Ovary (tissue), 9 donors: ENCODE data around the gene ANO1. TPM values are rescaled to one million over a fixed set of nuclear protein-coding genes. Genes with fewer than 3 reads are reported as not detected.

ENCODE experiments used
- DNase-seq, 5 donors: peaks; one replicate each; pipeline ENCODE4 v3.0.0-alpha.2; 2019 to 2020
- H3K27ac ChIP-seq, 2 donors: fragments of 200-600 bp; one replicate each; pipeline versions ENCODE4 v1.5.1 to v1.8.0; 2019 to 2022
- H3K27me3 ChIP-seq: fragments of 200-600 bp; one replicate; pipeline ENCODE4 v1.8.0; 2022
- H3K36me3 ChIP-seq: fragments of 200-600 bp; sonication (generic); one replicate; pipeline ENCODE4 v1.5.1; 2019
- H3K4me1 ChIP-seq: one replicate; pipeline ENCODE4 v1.8.1; 2013; ENCODE audit warnings: mild to moderate bottlenecking, moderate library complexity; ENCODE audit not compliant: insufficient read depth
- H3K4me3 ChIP-seq: fragments of 200-600 bp; sonication (generic); one replicate; pipeline ENCODE4 v1.5.1; 2017
- H3K9me3 ChIP-seq, 2 donors: fragments of 200-600 bp in 1 of 2; sonication (generic) in 1 of 2; one replicate each; pipeline versions ENCODE4 v1.5.1 to v1.8.1; 2013 to 2019; ENCODE audit warnings: mild to moderate bottlenecking in 1 of 2, moderate library complexity in 1 of 2
- EP300 ChIP-seq: sonication (generic); formaldehyde crosslinking; IDR thresholded peaks from one replicate; pipeline ENCODE4 v1.6.1; 2017; ENCODE audit warnings: antibody characterized with exemption
- POLR2A ChIP-seq: fragments of 450-650 bp; IDR thresholded peaks from one replicate; pipeline ENCODE4 v1.6.1; 2017; ENCODE audit warnings: antibody characterized with exemption, mild to moderate bottlenecking, moderate library complexity
- WGBS, 3 donors: extraction: QIAGEN DNeasy Blood & Tissue Kit in 1 of 3; methylation state at CpG; one replicate each; pipeline versions ENCODE4 v1.1.5 to v1.1.7; 2013 to 2017; 5-methylcytosine and 5-hydroxymethylcytosine counted together
- intact Hi-C, 4 donors: fragments of 100-400 bp; cut with DNase I; formaldehyde crosslinking; loops; one replicate each; pipeline versions ENCODE4 v1.11.0 to v1.15.1; 2022 to 2023
- polyA plus RNA-seq, 2 donors: library from polyadenylated mRNA; stranded (reverse); fragments of 200-250 nt in 1 of 2; fragments of 350-450 nt in 1 of 2; fragmentation: Illumina TruSeq in 1 of 2; extraction: RNeasy Lipid Tissue Mini Kit (QIAGEN cat#74804) in 1 of 2; gene quantifications; one replicate each; pipeline ENCODE4 v1.2.3, GENCODE V29; 2013 to 2014
- total RNA-seq, 7 donors: library from RNA; depleted of rRNA in 2 of 7; stranded (reverse); fragments of >200 nt in 2 of 7; fragmentation: NEBNext Ultra II Directional in 3 of 7; extraction: Animal tissue kit (Norgen Biotek cat#: 25700) in 3 of 7; gene quantifications; one replicate each; pipeline versions ENCODE4 v1.1.0 to v1.2.4, GENCODE V29; 2016 to 2023
- TF ChIP-seq, protein P1 (sequence below), 3 donors: fragments of 450-650 bp in 2 of 3; fragments of 200-600 bp in 1 of 3; IDR thresholded peaks; one replicate each; pipeline versions ENCODE4 v1.5.1 to v1.8.0; 2016 to 2022; ENCODE audit warnings: antibody characterized with exemption in 3 of 3, mild to moderate bottlenecking in 1 of 3
- donor health status: DM: no; HTN: no; CAD: no; lungs with moderate emphysema.
- donor health status: DM: no; HTN: no; CAD: no.
- donor health status: Bipolar disorder and iron deficiency.
- donor health status: DM: yes; HTN: yes; CAD: no.
- donor health status: DM: no; HTN: no; CAD: no.
- donor health status: DM: yes; HTN: yes; CAD: no.

Gene ANO1
- total and polyA plus RNA-seq, 9 donors = 1.7 to 59.1 (median 8.6) TPM

DNA sequence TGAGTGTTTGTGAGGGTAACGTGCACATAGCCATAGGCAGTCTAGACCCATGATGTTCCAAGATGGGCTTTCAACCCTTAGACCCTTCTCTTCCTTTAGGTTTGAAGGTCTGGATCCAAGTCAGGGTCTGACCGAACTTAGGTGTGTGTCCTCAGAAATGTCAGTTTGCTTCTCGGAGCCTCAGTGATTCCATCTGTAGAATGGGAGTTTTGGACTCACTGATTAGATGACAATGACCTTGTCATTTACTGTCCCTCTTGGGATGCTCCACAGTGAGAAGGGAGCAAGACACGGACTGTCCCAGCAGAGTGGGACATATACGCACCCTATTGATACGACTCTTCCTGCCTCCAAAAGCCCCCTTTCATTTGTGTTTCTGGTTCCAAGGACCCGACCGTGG is 37.7 kb downstream of the ANO1 start:
- Histone ChIP-seq H3K9me3 (no peaks in the 10 kb centered on the region), H3K27ac (no peak overlapping the region), H3K4me1 (no peaks in the 10 kb centered on the region), H3K27me3 (no peaks in the 10 kb centered on the region), H3K36me3 (no peaks in the 10 kb centered on the region), H3K4me3 (no peak overlapping the region)
- 88 to 95% (median 93%) methylated on average over 8 of the region's 8 CpGs for WGBS, 3 donors
- intact Hi-C loops = no loop called here
- TF ChIP-seq EP300 (no peak), POLR2A (no peak)
- TF ChIP-seq, protein P1, sequence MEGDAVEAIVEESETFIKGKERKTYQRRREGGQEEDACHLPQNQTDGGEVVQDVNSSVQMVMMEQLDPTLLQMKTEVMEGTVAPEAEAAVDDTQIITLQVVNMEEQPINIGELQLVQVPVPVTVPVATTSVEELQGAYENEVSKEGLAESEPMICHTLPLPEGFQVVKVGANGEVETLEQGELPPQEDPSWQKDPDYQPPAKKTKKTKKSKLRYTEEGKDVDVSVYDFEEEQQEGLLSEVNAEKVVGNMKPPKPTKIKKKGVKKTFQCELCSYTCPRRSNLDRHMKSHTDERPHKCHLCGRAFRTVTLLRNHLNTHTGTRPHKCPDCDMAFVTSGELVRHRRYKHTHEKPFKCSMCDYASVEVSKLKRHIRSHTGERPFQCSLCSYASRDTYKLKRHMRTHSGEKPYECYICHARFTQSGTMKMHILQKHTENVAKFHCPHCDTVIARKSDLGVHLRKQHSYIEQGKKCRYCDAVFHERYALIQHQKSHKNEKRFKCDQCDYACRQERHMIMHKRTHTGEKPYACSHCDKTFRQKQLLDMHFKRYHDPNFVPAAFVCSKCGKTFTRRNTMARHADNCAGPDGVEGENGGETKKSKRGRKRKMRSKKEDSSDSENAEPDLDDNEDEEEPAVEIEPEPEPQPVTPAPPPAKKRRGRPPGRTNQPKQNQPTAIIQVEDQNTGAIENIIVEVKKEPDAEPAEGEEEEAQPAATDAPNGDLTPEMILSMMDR (IDR thresholded peaks at IDR 0.05) = no peak
- DNase-seq = no peak

DNA sequence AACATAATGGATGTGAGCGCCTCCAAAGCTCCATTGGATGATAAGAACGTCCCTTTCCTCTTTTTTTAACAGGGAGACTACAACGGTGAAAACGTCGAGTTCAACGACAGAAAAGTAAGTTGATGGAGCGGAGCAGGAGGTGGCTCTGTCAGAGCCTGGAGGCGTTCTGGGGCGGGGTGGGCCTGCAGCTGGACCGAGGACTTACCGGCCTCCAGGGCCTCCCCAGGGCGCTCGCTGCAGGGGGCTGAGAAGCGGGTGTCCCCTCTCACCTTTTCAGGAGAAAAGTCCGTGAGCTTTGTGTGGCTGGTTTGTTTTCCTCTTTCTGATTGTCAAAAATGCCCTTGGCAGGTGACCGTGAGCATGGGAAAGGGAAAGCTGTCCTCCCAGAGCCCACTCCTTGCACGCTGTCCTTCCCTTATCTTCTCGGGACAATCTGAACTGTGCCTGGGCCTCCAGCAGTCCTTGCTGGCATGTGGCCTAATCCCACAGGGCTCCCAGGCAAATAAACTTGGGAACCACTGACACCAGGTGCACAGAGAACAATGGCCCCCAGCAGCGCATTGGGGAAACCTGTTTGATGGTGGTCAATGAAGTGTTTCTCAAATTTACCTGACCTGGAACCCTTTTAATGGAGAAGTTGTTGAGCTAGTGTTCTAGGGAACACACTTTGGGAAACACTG is 38.4 kb downstream of the ANO1 start:
- no peak for TF ChIP-seq POLR2A
- TF ChIP-seq, protein P1 (IDR thresholded peaks at IDR 0.05) = no peak
- no peak for TF ChIP-seq EP300
- H3K4me1 ChIP-seq = no peaks in the 10 kb centered on the region
- WGBS, 3 donors = 89 to 91% (median 90%) methylated on average over 19 of the region's 19 CpGs
- H3K4me3 ChIP-seq = no peak overlapping the region
- no peak for DNase-seq
- H3K27ac ChIP-seq = no peak overlapping the region
- H3K9me3 ChIP-seq = no peaks in the 10 kb centered on the region
- H3K36me3 ChIP-seq = no peaks in the 10 kb centered on the region
- H3K27me3 ChIP-seq = no peaks in the 10 kb centered on the region
- intact Hi-C loops = no loop called here

DNA sequence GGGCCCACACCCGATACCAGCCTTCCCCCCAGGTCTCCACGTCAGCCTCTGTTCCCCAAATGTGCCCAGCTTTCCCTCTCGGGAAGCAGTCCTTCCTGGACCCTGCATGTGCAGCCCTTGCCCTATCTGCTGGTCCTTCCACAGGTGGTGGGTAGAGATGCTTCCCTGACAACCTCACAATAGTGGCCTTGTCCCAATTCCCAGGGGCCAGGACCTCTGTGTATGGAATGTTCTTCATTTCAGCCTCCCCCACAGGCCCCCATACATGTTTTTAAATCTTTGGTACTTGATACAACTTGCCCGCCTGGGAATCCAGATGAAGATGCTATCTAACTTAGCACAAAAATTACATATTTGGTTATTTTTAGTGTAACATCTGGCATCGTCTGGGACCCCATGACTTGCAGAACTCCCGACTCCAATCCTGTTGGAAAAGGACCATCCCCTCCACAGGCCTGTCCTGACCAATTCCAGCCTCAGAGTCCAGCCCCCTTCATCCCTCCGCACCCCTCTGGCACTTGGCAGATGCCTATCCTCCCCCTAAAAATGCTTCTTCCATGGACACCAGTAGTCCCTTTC is 39.5 kb downstream of the ANO1 start:
- Histone ChIP-seq H3K36me3 (no peaks in the 10 kb centered on the region), H3K27ac (no peak overlapping the region), H3K4me1 (no peaks in the 10 kb centered on the region), H3K4me3 (no peak overlapping the region), H3K9me3 (no peaks in the 10 kb centered on the region), H3K27me3 (no peaks in the 10 kb centered on the region)
- 56 to 74% (median 62%) methylated on average over 7 of the region's 7 CpGs for WGBS, 3 donors
- TF ChIP-seq, protein P1 (IDR thresholded peaks at IDR 0.05) = no peak
- TF ChIP-seq EP300 (no peak), POLR2A (no peak)
- intact Hi-C loops = no loop called here
- DNase-seq = no peak

DNA sequence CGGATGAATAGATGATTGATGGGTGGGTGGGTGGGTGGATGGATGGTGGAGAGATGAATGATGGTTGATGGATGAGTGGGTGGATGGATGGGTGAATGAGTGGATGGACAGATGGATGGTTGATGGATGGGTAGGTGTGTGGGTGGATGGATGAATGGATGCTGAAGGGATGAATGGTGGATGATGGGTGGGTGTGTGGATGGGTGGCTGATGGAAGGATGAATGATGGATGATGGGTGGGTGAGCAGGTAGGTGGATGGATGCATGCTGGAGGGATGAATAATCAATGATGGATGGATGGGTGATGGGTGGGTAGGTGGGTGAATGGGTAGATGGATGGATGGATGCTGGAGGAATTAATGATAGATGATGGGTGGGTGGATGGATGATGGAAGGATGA is 40.5 kb downstream of the ANO1 start:
- TF ChIP-seq, protein P1 (IDR thresholded peaks at IDR 0.05) = no peak
- TF ChIP-seq EP300 (no peak), POLR2A (no peak)

More for the DNA sequence above, 40.5 kb downstream of the ANO1 start:
- Histone ChIP-seq H3K9me3 (no peaks in the 10 kb centered on the region), H3K27me3 (no peaks in the 10 kb centered on the region), H3K4me3 (no peak overlapping the region), H3K27ac (no peak overlapping the region), H3K4me1 (no peaks in the 10 kb centered on the region), H3K36me3 (no peaks in the 10 kb centered on the region)
- no peak for DNase-seq
- WGBS, 3 donors = 92 to 100% (median 93%) methylated on average over 1 of the region's 1 CpG
- intact Hi-C loops = no loop called here
